ENCODE measurements around the gene MMEL1.
"Not testable (repeated sequence)": the region's sequence is repeated elsewhere in the genome, so short reads cannot be mapped to it uniquely, and the experiment has no call there.

The MMEL1 gene

GRCh38 chr1:2571348-2571747 is 61.5 kb downstream of the MMEL1 start:
- DNase-seq, result no peak

GRCh38 chr1:2570332-2570731 is 62.5 kb downstream of the MMEL1 start:
- no peak for DNase-seq

GRCh38 chr1:2569703-2570102 is 63.1 kb downstream of the MMEL1 start:
- not testable (repeated sequence) for DNase-seq

GRCh38 chr1:2569060-2569459 is 63.8 kb downstream of the MMEL1 start:
- no peak for DNase-seq

GRCh38 chr1:2568187-2568816 is 64.5 kb downstream of the MMEL1 start:
- not testable (repeated sequence) for DNase-seq

- DNase-seq, result no peak
Observed at GRCh38 chr1:2567083-2567679, 65.6 kb downstream of the MMEL1 start.

- no peak for DNase-seq
Observed at GRCh38 chr1:2566101-2567045, 66.4 kb downstream of the MMEL1 start.

GRCh38 chr1:2564815-2565374 is 67.9 kb downstream of the MMEL1 start:
- no peak for DNase-seq

- DNase-seq, result no peak
Observed at GRCh38 chr1:2564006-2564814, 68.6 kb downstream of the MMEL1 start.

- no peak for DNase-seq
Observed at GRCh38 chr1:2563205-2563604, 69.6 kb downstream of the MMEL1 start.

- DNase-seq, result no peak
Observed at GRCh38 chr1:2561898-2562895, 70.6 kb downstream of the MMEL1 start.

GRCh38 chr1:2561446-2561845 is 71.4 kb downstream of the MMEL1 start:
- DNase-seq, result no peak

GRCh38 chr1:2560299-2561073 is 72.3 kb downstream of the MMEL1 start:
- no peak for DNase-seq

- DNase-seq, result no peak
Observed at GRCh38 chr1:2559509-2560298, 73.1 kb downstream of the MMEL1 start.

- DNase-seq, result no peak
Observed at GRCh38 chr1:2558861-2559260, 74.0 kb downstream of the MMEL1 start.

- DNase-seq, result no peak
Observed at GRCh38 chr1:2558420-2558819, 74.4 kb downstream of the MMEL1 start.

GRCh38 chr1:2557482-2558400 is 75.1 kb downstream of the MMEL1 start:
- no peak for DNase-seq

GRCh38 chr1:2556678-2557481 is 75.9 kb downstream of the MMEL1 start:
- no peak for DNase-seq
